HepG2 (cell line): ENCODE results near the gene HOXD4. TPM values are rescaled to one million over a fixed set of nuclear protein-coding genes. Genes with fewer than 3 reads are reported as not detected.
A peak's percentile ranks its signal among the peaks of the same experiment; 100 is the strongest.

Experiments used
- HIC2 ChIP-seq: sonication (generic); formaldehyde crosslinking; IDR thresholded peaks from 2 replicates; pipeline ENCODE4 v1.9.0; 2022; ENCODE audit warnings: low read depth, missing genetic modification reagents
- HINFP ChIP-seq: sonication (generic); formaldehyde crosslinking; IDR thresholded peaks from 2 replicates; pipeline ENCODE4 v1.4.0; 2020; ENCODE audit warnings: low read depth, mild to moderate bottlenecking, missing genetic modification reagents
- HNF1B ChIP-seq: sonication (generic); formaldehyde crosslinking; IDR thresholded peaks from 2 replicates; pipeline ENCODE4 v1.5.1; 2020; ENCODE audit warnings: mild to moderate bottlenecking, moderate library complexity, missing genetic modification reagents
- NR2F2 ChIP-seq: IDR thresholded peaks from 2 replicates; pipeline ENCODE4 v1.6.1; 2012; ENCODE audit warnings: low read depth, inconsistent platforms, borderline replicate concordance
- POLR2G ChIP-seq: fragments of 200-400 bp; formaldehyde crosslinking; IDR thresholded peaks from 2 replicates; pipeline ENCODE4 v1.6.1; 2018; ENCODE audit warnings: mild to moderate bottlenecking, low read depth, low read length, moderate library complexity
- RBFOX2 ChIP-seq: fragments of 200-400 bp; formaldehyde crosslinking; IDR thresholded peaks from 2 replicates; pipeline ENCODE4 v1.6.1; 2017; ENCODE audit warnings: low read depth, mild to moderate bottlenecking, low read length
- RXRB ChIP-seq: IDR thresholded peaks from 2 replicates; pipeline ENCODE4 v1.6.1; 2016; ENCODE audit warnings: borderline replicate concordance, missing genetic modification reagents, missing compliant biosample characterization
- SOX5 ChIP-seq: IDR thresholded peaks from 2 replicates; pipeline ENCODE4 v1.6.1; 2016; ENCODE audit warnings: borderline replicate concordance
- ZMAT5 ChIP-seq: sonication (generic); formaldehyde crosslinking; IDR thresholded peaks from 2 replicates; pipeline ENCODE4 v1.5.0; 2020; ENCODE audit warnings: mild to moderate bottlenecking, low read depth, missing genetic modification reagents, borderline replicate concordance
- ZNF101 ChIP-seq: sonication (generic); formaldehyde crosslinking; IDR thresholded peaks from 2 replicates; pipeline ENCODE4 v1.4.0; 2020; ENCODE audit warnings: mild to moderate bottlenecking, low read depth, missing genetic modification reagents, borderline replicate concordance
- ZNF274 ChIP-seq: sonication (generic); formaldehyde crosslinking; IDR thresholded peaks from 2 replicates; pipeline ENCODE4 v1.5.1; 2020; ENCODE audit warnings: mild to moderate bottlenecking, missing genetic modification reagents
- ZNF407 ChIP-seq: sonication (generic); formaldehyde crosslinking; IDR thresholded peaks from one replicate; pipeline ENCODE4 v1.5.1; 2020; ENCODE audit warnings: mild to moderate bottlenecking, missing genetic modification reagents; ENCODE audit errors: not compliant biosample characterization
- ZNF660 ChIP-seq: sonication (generic); formaldehyde crosslinking; IDR thresholded peaks from 2 replicates; pipeline ENCODE4 v1.5.1; 2020; ENCODE audit warnings: mild to moderate bottlenecking, low read depth, missing genetic modification reagents, borderline replicate concordance
- polyA plus RNA-seq, 8 experiments: library from polyadenylated mRNA; depleted of rRNA in 3 of 8; stranded (reverse) in 7 of 8; unstranded in 1 of 8; fragments of >200 nt; fragmentation: Illumina TruSeq in 4 of 8; extraction: Trizol in 4 of 8; gene quantifications; 2 replicates each; pipeline versions ENCODE4 v1.2.1 to v1.2.3, GENCODE V29; 2011 to 2016; ENCODE audit warnings: low read depth in 4 of 8, missing spikeins in 1 of 8, mixed read lengths in 1 of 8; ENCODE audit not compliant: insufficient read depth in 1 of 8
- total RNA-seq, 5 experiments: library from RNA; depleted of rRNA; stranded (reverse); fragments of >200 nt; fragmentation: Illumina TruSeq; extraction: Trizol; gene quantifications; 2 replicates each; pipeline ENCODE4 v1.2.3, GENCODE V29; 2016; ENCODE audit warnings: low read depth in 1 of 5

Gene HOXD4
- total and polyA plus RNA-seq, 2 of the 13 experiments (the other 11 are each of a cell fraction or from before 2014, with no cell fraction given), result not detected

GRCh38 chr2:176174824-176175708 is 23.7 kb downstream of the HOXD4 start (continued):
- TF ChIP-seq HIC2 (no peak), SOX5 (CRISPR knock-in tag) (peak; percentile 25; the same call in 1 of the 2 replicates), RXRB (CRISPR knock-in tag) (0 out of 2 replicates have a peak, but pooled peaks have one; percentile 7), POLR2G (peak; percentile 47), ZNF101 (CRISPR knock-in tag) (no peak), HNF1B (0 out of 2 replicates have a peak, but pooled peaks have one; percentile 37), RBFOX2 (peak; percentile 51; the same call in 1 of the 2 replicates), ZNF660 (CRISPR knock-in tag) (no peak), HINFP (no peak), ZMAT5 (CRISPR knock-in tag) (no peak), ZNF274 (CRISPR knock-in tag) (0 out of 2 replicates have a peak, but pooled peaks have one; percentile 24), NR2F2 (no peak), ZNF407 (peak; percentile 65)
